Parathyroid adenoma (tissue), 2 donors: Measurements from ENCODE around the gene SERF1A.
"Not testable (repeated sequence)": the region's sequence is repeated elsewhere in the genome, so short reads cannot be mapped to it uniquely, and the experiment has no call there.

Source experiments
- H2AFZ ChIP-seq: fragments of 300-600 bp; sonication (generic); one replicate; pipeline ENCODE4 v1.7.0; 2017; ENCODE audit warnings: antibody characterized with exemption, mild to moderate bottlenecking
- H3K27ac ChIP-seq: fragments of 300-600 bp; sonication (generic); one replicate; pipeline ENCODE4 v1.7.0; 2017
- H3K27me3 ChIP-seq: fragments of 300-600 bp; sonication (generic); one replicate; pipeline ENCODE4 v1.7.0; 2017; ENCODE audit warnings: low read length; ENCODE audit not compliant: control insufficient read depth, insufficient read depth
- H3K36me3 ChIP-seq: fragments of 300-600 bp; sonication (generic); one replicate; pipeline ENCODE4 v1.7.0; 2017; ENCODE audit warnings: low read length; ENCODE audit not compliant: control insufficient read depth, insufficient read depth
- H3K4me1 ChIP-seq: fragments of 300-600 bp; sonication (generic); one replicate; pipeline ENCODE4 v1.7.0; 2017; ENCODE audit warnings: control low read depth
- H3K4me2 ChIP-seq: fragments of 300-600 bp; sonication (generic); one replicate; pipeline ENCODE4 v1.7.0; 2017; ENCODE audit warnings: low read length
- H3K4me3 ChIP-seq: fragments of 300-600 bp; sonication (generic); one replicate; pipeline ENCODE4 v1.7.0; 2017; ENCODE audit warnings: low read depth, low read length
- H3K79me2 ChIP-seq: fragments of 300-600 bp; sonication (generic); one replicate; pipeline ENCODE4 v1.7.0; 2017; ENCODE audit warnings: control low read depth
- H3K9ac ChIP-seq: fragments of 300-600 bp; sonication (generic); one replicate; pipeline ENCODE4 v1.7.0; 2017; ENCODE audit warnings: mild to moderate bottlenecking
- H3K9me3 ChIP-seq: fragments of 300-600 bp; sonication (generic); one replicate; pipeline ENCODE4 v1.7.0; 2017; ENCODE audit warnings: low read length; ENCODE audit not compliant: control insufficient read depth
- donor health status: primary hyperparathyroidism.

SERF1A gene

DNA sequence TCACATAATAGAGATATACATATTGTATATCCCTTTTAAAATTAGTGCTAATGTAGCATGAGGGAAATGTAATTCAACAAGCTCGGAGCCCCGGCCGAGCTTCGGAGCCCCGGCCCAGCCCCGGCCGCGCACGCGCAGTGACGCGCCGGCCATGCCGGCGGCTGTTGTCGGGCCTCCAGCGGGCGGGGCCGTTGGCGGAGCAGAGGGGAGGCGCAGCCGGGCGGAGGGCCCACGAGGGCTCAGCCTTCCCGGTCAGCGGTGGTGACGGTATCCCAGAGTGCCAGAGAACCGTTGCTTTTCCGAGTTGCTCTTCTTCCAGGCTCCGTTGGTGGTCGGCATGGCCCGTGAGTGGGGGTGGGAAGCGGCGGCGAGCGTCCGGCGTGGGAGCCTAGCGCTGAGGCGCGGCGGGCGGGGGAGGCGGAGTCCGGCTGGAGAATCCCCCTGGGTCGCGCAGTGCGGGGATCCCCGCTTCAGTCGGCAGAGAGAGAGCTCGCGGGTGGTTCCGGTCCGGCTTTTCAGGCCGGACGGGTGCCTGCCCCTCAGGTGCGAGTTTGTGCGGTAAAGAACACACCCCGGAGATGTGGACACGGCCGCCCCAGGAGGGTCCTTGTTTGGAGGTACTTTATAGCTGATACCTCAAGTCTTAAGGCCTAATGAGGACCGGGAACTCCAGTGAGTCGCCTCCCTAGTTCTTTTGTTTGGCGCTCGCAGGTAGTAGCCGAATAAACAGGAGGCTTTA, at the start of gene SERF1A:
TSS of gene SERF1A (plus strand) at position 137 of the 739 bp plus-strand sequence. CDS start at position 338, 201 bp downstream.
- H3K9ac ChIP-seq, H3K9me3 ChIP-seq, H3K4me2 ChIP-seq, H3K79me2 ChIP-seq, H2AFZ ChIP-seq, H3K4me1 ChIP-seq, H3K27ac ChIP-seq, H3K36me3 ChIP-seq, H3K4me3 ChIP-seq, H3K27me3 ChIP-seq: not testable (repeated sequence)

DNA sequence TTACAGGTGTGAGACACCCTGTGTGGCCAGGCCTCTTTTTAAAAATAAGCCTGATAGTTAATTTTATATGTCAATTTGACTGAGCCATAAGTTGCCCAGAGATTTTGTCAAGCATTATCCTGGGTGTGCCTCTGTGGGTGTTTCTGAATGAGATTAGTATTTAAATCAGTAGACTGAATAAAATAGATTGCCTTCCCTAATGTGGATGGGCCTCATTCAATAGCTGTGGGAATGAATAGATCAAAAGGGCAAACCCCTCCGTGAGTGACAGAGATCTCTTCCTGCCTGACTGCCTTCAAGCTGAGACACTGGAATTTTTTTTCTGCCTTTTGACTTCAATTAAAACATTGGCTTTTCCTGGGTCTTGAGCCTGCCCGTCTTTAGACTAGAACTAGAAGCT, 33.7 kb upstream of the SERF1A start:
- H3K9ac ChIP-seq, H3K9me3 ChIP-seq, H3K36me3 ChIP-seq, H3K4me1 ChIP-seq, H3K4me3 ChIP-seq, H2AFZ ChIP-seq, H3K79me2 ChIP-seq, H3K4me2 ChIP-seq, H3K27me3 ChIP-seq, H3K27ac ChIP-seq: not testable (repeated sequence)

- H3K4me1 ChIP-seq, H3K79me2 ChIP-seq, H2AFZ ChIP-seq, H3K27me3 ChIP-seq, H3K27ac ChIP-seq, H3K9me3 ChIP-seq, H3K4me3 ChIP-seq, H3K4me2 ChIP-seq, H3K9ac ChIP-seq, H3K36me3 ChIP-seq: not testable (repeated sequence)
These were observed 29.8 kb upstream of the SERF1A start for GRCh38 chr5:70870626-70871025.

DNA sequence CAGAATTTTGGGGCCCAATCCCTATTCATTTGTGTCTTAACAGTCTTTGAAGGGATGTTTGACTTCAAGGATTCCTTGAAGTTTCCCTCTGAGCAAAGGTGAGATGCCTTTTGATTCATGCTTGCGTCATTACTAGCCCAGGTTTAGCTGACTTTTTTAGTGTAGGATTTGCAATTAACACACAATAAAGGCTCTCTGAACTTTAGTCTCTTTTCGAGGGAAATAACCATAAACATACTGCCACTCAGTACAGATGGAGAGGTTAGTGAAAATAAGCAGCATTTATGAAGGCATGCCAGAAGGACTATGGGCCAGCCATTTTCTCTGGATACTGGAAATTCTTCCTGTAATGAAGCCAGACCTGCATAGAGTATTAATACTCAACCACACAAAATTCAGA, 4.4 kb upstream of the SERF1A start:
- H2AFZ ChIP-seq, H3K36me3 ChIP-seq, H3K79me2 ChIP-seq, H3K9me3 ChIP-seq, H3K27me3 ChIP-seq, H3K4me3 ChIP-seq, H3K9ac ChIP-seq, H3K27ac ChIP-seq, H3K4me2 ChIP-seq, H3K4me1 ChIP-seq: not testable (repeated sequence)

DNA sequence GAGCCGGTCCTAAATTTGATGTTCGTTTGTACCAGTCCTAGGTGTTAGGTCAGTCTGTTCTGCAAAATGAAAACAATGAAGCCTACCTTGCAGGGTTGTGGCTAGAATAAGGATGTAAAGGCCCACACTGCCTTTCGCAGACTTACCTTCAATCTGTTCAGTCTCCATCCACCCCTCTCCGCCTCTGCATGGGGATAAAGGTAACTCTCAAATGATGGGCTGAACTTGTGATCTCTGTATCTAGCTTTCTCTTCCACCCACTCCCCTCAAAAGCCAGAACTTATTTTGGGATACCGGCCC, 753 bp downstream of the SERF1A start:
- not testable (repeated sequence) for H3K79me2 ChIP-seq, H3K4me1 ChIP-seq, H3K27ac ChIP-seq, H3K36me3 ChIP-seq, H2AFZ ChIP-seq, H3K27me3 ChIP-seq, H3K9me3 ChIP-seq, H3K9ac ChIP-seq, H3K4me2 ChIP-seq, H3K4me3 ChIP-seq

GRCh38 chr5:70906624-70907023, 6.2 kb downstream of the SERF1A start:
- H3K27me3 ChIP-seq, H3K9me3 ChIP-seq, H2AFZ ChIP-seq, H3K9ac ChIP-seq, H3K27ac ChIP-seq, H3K79me2 ChIP-seq, H3K4me2 ChIP-seq, H3K4me3 ChIP-seq, H3K4me1 ChIP-seq, H3K36me3 ChIP-seq: not testable (repeated sequence)

GRCh38 chr5:70916829-70917228, 16.4 kb downstream of the SERF1A start:
- not testable (repeated sequence) for H3K9ac ChIP-seq

GRCh38 chr5:70925211-70925562, 24.7 kb downstream of the SERF1A start:
- not testable (repeated sequence) for H3K36me3 ChIP-seq, H3K4me3 ChIP-seq, H3K9ac ChIP-seq, H2AFZ ChIP-seq, H3K27ac ChIP-seq, H3K4me2 ChIP-seq, H3K79me2 ChIP-seq, H3K27me3 ChIP-seq, H3K4me1 ChIP-seq, H3K9me3 ChIP-seq

More at GRCh38 chr5:70916829-70917228, 16.4 kb downstream of the SERF1A start:
- not testable (repeated sequence) for H3K27me3 ChIP-seq, H3K4me3 ChIP-seq, H2AFZ ChIP-seq, H3K4me1 ChIP-seq, H3K79me2 ChIP-seq, H3K36me3 ChIP-seq, H3K27ac ChIP-seq, H3K4me2 ChIP-seq, H3K9me3 ChIP-seq

- not testable (repeated sequence) for H3K9me3 ChIP-seq, H2AFZ ChIP-seq, H3K4me2 ChIP-seq, H3K4me1 ChIP-seq, H3K27ac ChIP-seq, H3K9ac ChIP-seq, H3K79me2 ChIP-seq, H3K4me3 ChIP-seq, H3K27me3 ChIP-seq, H3K36me3 ChIP-seq
These were observed 31.4 kb downstream of the SERF1A start for GRCh38 chr5:70931709-70932368.

DNA sequence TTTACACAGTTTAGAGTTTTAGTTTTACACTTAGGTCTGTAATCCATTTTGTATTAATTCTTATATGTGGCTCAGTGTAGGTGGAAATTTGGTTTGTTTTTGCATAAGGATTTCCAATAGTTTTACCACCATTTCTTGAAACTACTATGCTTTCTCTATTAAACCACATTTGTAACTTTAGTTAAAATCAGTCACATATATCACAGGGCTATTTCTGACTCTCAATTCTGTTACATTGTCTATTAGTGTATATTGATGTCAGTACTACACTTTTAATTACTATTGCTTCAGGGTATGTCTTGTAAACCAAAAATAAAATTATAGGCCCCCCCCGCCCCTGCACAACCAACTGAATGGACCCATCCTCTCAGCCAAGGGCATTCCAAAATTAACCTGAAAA, 32.1 kb downstream of the SERF1A start:
- H3K27ac ChIP-seq, H3K4me2 ChIP-seq, H3K27me3 ChIP-seq, H3K9ac ChIP-seq, H3K4me3 ChIP-seq, H3K36me3 ChIP-seq, H3K9me3 ChIP-seq, H2AFZ ChIP-seq, H3K79me2 ChIP-seq, H3K4me1 ChIP-seq: not testable (repeated sequence)

DNA sequence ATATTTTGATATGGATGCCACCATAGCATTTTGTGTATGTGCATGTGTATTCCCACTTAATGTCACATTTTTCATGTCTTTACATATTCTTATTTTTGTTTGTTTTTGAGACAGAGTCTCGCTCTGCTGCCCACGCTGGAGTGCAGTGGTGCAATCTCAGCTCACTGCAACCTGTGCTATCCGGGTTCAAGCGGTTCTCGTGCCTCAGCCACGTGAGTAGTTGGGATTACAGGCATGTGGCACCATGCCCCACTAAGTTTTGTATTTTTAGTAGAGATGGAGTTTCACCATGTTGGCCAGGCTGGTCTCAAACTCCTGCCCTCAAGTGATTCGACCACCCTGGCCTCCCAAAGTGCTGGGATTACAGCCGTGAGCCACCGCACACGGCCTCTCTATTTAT, 52.6 kb downstream of the SERF1A start:
- H3K79me2 ChIP-seq, H3K27ac ChIP-seq, H2AFZ ChIP-seq, H3K36me3 ChIP-seq, H3K4me2 ChIP-seq, H3K9ac ChIP-seq, H3K9me3 ChIP-seq, H3K4me1 ChIP-seq, H3K4me3 ChIP-seq, H3K27me3 ChIP-seq: not testable (repeated sequence)
